Measurements from ENCODE around the gene TIMP3.
"Not testable (repeated sequence)": the region's sequence is repeated elsewhere in the genome, so short reads cannot be mapped to it uniquely, and the experiment has no call there.

TIMP3 gene

GRCh38 chr22:32801537-32802236 is at the start of gene TIMP3:
Gene TIMP3, plus strand, starts transcription at chr22:32801705. Its CDS starts 297 bp downstream, at chr22:32802002.
- DNase-seq (ENCODE audit: low spot score), result peak; percentile 3

- no peak for DNase-seq (ENCODE audit: low spot score)
Observed at GRCh38 chr22:32752326-32752725, 49.2 kb upstream of the TIMP3 start.

GRCh38 chr22:32752816-32753520 is 48.5 kb upstream of the TIMP3 start:
- no peak for DNase-seq (ENCODE audit: low spot score)

GRCh38 chr22:32753591-32753990 is 47.9 kb upstream of the TIMP3 start:
- DNase-seq (ENCODE audit: low spot score), result no peak

GRCh38 chr22:32754413-32755041 is 47.0 kb upstream of the TIMP3 start:
- no peak for DNase-seq (ENCODE audit: low spot score)

GRCh38 chr22:32757086-32757762 is 44.3 kb upstream of the TIMP3 start:
- not testable (repeated sequence) for DNase-seq (ENCODE audit: low spot score)

GRCh38 chr22:32758866-32759385 is 42.6 kb upstream of the TIMP3 start:
- DNase-seq (ENCODE audit: low spot score), result no peak

- no peak for DNase-seq (ENCODE audit: low spot score)
Observed at GRCh38 chr22:32760396-32760795, 41.1 kb upstream of the TIMP3 start.

- DNase-seq (ENCODE audit: low spot score), result no peak
Observed at GRCh38 chr22:32760815-32761214, 40.7 kb upstream of the TIMP3 start.

GRCh38 chr22:32761251-32761903 is 40.1 kb upstream of the TIMP3 start:
- DNase-seq (ENCODE audit: low spot score), result no peak

GRCh38 chr22:32764330-32765131 is 37.0 kb upstream of the TIMP3 start:
- peak; percentile 19 for DNase-seq (ENCODE audit: low spot score)

- no peak for DNase-seq (ENCODE audit: low spot score)
Observed at GRCh38 chr22:32765132-32765618, 36.3 kb upstream of the TIMP3 start.

GRCh38 chr22:32771756-32772155 is 29.7 kb upstream of the TIMP3 start:
- no peak for DNase-seq (ENCODE audit: low spot score)

GRCh38 chr22:32775957-32776356 is 25.5 kb upstream of the TIMP3 start:
- no peak for DNase-seq (ENCODE audit: low spot score)

- DNase-seq (ENCODE audit: low spot score), result no peak
Observed at GRCh38 chr22:32776397-32776796, 25.1 kb upstream of the TIMP3 start.

- no peak for DNase-seq (ENCODE audit: low spot score)
Observed at GRCh38 chr22:32776802-32777201, 24.7 kb upstream of the TIMP3 start.

GRCh38 chr22:32777987-32778386 is 23.5 kb upstream of the TIMP3 start:
- no peak for DNase-seq (ENCODE audit: low spot score)

- no peak for DNase-seq (ENCODE audit: low spot score)
Observed at GRCh38 chr22:32780726-32781310, 20.7 kb upstream of the TIMP3 start.

GRCh38 chr22:32781695-32782094 is 19.8 kb upstream of the TIMP3 start:
- no peak for DNase-seq (ENCODE audit: low spot score)

- DNase-seq (ENCODE audit: low spot score), result no peak
Observed at GRCh38 chr22:32785321-32786026, 16.0 kb upstream of the TIMP3 start.

Measured in cerebellar cortex (tissue), 1 donor.